Renal pelvis (tissue), 12 donors: ENCODE measurements around the gene NCOA5. TPM values are rescaled to one million over a fixed set of nuclear protein-coding genes. Genes with fewer than 3 reads are reported as not detected.

Source experiments
- DNase-seq: peaks from one replicate; pipeline ENCODE4 v3.0.0-alpha.2; 2013
- long read RNA-seq, 16 experiments: transcript quantifications; one replicate each; lab custom pipeline, GENCODE V29; 2026
- polyA plus RNA-seq, 3 donors: library from polyadenylated mRNA; unstranded; fragments of 120-200 nt; gene quantifications; one replicate each; pipeline ENCODE4 v1.2.1, GENCODE V29; 2013; ENCODE audit not compliant: insufficient read length in 3 of 3

Gene NCOA5
- 10 to 100 TPM; 60.7 to 62.7 (median 60.8) TPM for polyA plus RNA-seq
- long read RNA-seq, donor 1, transcript NCOA5-201 (8 exons, 3,220 nt): major isoform, 7 of 7 reads
- long read RNA-seq, donor 1, partial matches to known transcripts: 0 of 7 reads
- long read RNA-seq, donor 1, other reads (novel, unspliced or antisense): 0 of 7 reads
- long read RNA-seq, donor 2, transcript NCOA5-201 (8 exons, 3,220 nt): major isoform, 9 of 23 reads
- long read RNA-seq, donor 2, partial matches to known transcripts: 7 of 23 reads
- long read RNA-seq, donor 2, other reads (novel, unspliced or antisense): 6 of 23 reads
- long read RNA-seq, donor 3, transcript NCOA5-201 (8 exons, 3,220 nt): major isoform, 6 of 11 reads
- long read RNA-seq, donor 3, partial matches to known transcripts: 0 of 11 reads
- long read RNA-seq, donor 3, other reads (novel, unspliced or antisense): 5 of 11 reads
- long read RNA-seq, donor 4, transcript NCOA5-201 (8 exons, 3,220 nt): major isoform, 5 of 5 reads
- long read RNA-seq, donor 4, partial matches to known transcripts: 0 of 5 reads
- long read RNA-seq, donor 4, other reads (novel, unspliced or antisense): 0 of 5 reads
- long read RNA-seq, donor 5, partial matches to known transcripts: 5 of 9 reads
- long read RNA-seq, donor 5, other reads (novel, unspliced or antisense): 0 of 9 reads
- long read RNA-seq, donor 6, partial matches to known transcripts: 0 of 2 reads
- long read RNA-seq, donor 6, other reads (novel, unspliced or antisense): 0 of 2 reads
- long read RNA-seq, donor 7, transcript NCOA5-201 (8 exons, 3,220 nt): major isoform, 8 of 15 reads
- long read RNA-seq, donor 7, partial matches to known transcripts: 7 of 15 reads
- long read RNA-seq, donor 7, other reads (novel, unspliced or antisense): 0 of 15 reads
- long read RNA-seq, donor 8, partial matches to known transcripts: 0 of 1 reads
- long read RNA-seq, donor 8, other reads (novel, unspliced or antisense): 0 of 1 reads
- long read RNA-seq, donor 9, transcript NCOA5-201 (8 exons, 3,220 nt): major isoform, 12 of 18 reads
- long read RNA-seq, donor 9, partial matches to known transcripts: 0 of 18 reads
- long read RNA-seq, donor 9, other reads (novel, unspliced or antisense): 6 of 18 reads
- long read RNA-seq, donor 10, partial matches to known transcripts: 0 of 8 reads
- long read RNA-seq, donor 10, other reads (novel, unspliced or antisense): 6 of 8 reads
- long read RNA-seq, donor 11, partial matches to known transcripts: 0 of 4 reads
- long read RNA-seq, donor 11, other reads (novel, unspliced or antisense): 0 of 4 reads
- long read RNA-seq, donor 12, transcript NCOA5-201 (8 exons, 3,220 nt): major isoform, 5 of 5 reads
- long read RNA-seq, donor 12, partial matches to known transcripts: 0 of 5 reads
- long read RNA-seq, donor 12, other reads (novel, unspliced or antisense): 0 of 5 reads
- long read RNA-seq, donor 13, partial matches to known transcripts: 0 of 2 reads
- long read RNA-seq, donor 13, other reads (novel, unspliced or antisense): 0 of 2 reads
- long read RNA-seq, donor 14, transcript NCOA5-201 (8 exons, 3,220 nt): major isoform, 6 of 23 reads
- long read RNA-seq, donor 14, partial matches to known transcripts: 17 of 23 reads
- long read RNA-seq, donor 14, other reads (novel, unspliced or antisense): 0 of 23 reads
- long read RNA-seq, donor 15, transcript NCOA5-201 (8 exons, 3,220 nt): major isoform, 5 of 10 reads
- long read RNA-seq, donor 15, partial matches to known transcripts: 5 of 10 reads
- long read RNA-seq, donor 15, other reads (novel, unspliced or antisense): 0 of 10 reads
- long read RNA-seq, donor 16, transcript NCOA5-201 (8 exons, 3,220 nt): major isoform, 9 of 9 reads
- long read RNA-seq, donor 16, partial matches to known transcripts: 0 of 9 reads
- long read RNA-seq, donor 16, other reads (novel, unspliced or antisense): 0 of 9 reads

- peak; percentile 96 for DNase-seq
Measured at GRCh38 chr20:46089417-46090388, at the start of gene NCOA5. NCOA5 (minus strand) TSS chr20:46089962; CDS start chr20:46079424, 10,538 bp downstream.

GRCh38 chr20:46139266-46139889 is 49.6 kb upstream of the NCOA5 start:
- no peak for DNase-seq

GRCh38 chr20:46137816-46138215 is 48.1 kb upstream of the NCOA5 start:
- DNase-seq: no peak

- no peak for DNase-seq
Measured at GRCh38 chr20:46135856-46136633, 46.3 kb upstream of the NCOA5 start.

- DNase-seq: no peak
Measured at GRCh38 chr20:46134716-46135115, 45.0 kb upstream of the NCOA5 start.

- no peak for DNase-seq
Measured at GRCh38 chr20:46133886-46134654, 44.3 kb upstream of the NCOA5 start.

- DNase-seq: peak; percentile 47
Measured at GRCh38 chr20:46132705-46133120, 43.0 kb upstream of the NCOA5 start.

- DNase-seq: no peak
Measured at GRCh38 chr20:46131396-46131795, 41.6 kb upstream of the NCOA5 start.

GRCh38 chr20:46130534-46130933 is 40.8 kb upstream of the NCOA5 start:
- no peak for DNase-seq

GRCh38 chr20:46129955-46130481 is 40.3 kb upstream of the NCOA5 start:
- DNase-seq: no peak

- DNase-seq: peak; percentile 14
Measured at GRCh38 chr20:46128310-46129151, 38.8 kb upstream of the NCOA5 start.

- no peak for DNase-seq
Measured at GRCh38 chr20:46127396-46128010, 37.7 kb upstream of the NCOA5 start.

- DNase-seq: no peak
Measured at GRCh38 chr20:46126440-46127056, 36.8 kb upstream of the NCOA5 start.

GRCh38 chr20:46123482-46124245 is 33.9 kb upstream of the NCOA5 start:
- no peak for DNase-seq
